Mucosa of gallbladder (tissue), 1 donor: ENCODE data around the gene DMXL1. TPM values are rescaled to one million over a fixed set of nuclear protein-coding genes. Genes with fewer than 3 reads are reported as not detected.

ENCODE experiments used
- DNase-seq: peaks from one replicate; pipeline ENCODE4 v3.0.0-alpha.2; 2020; ENCODE audit warnings: low spot score
- total RNA-seq: library from RNA; stranded (reverse); gene quantifications from one replicate; pipeline ENCODE4 v1.2.1, GENCODE V29; 2021
- donor health status: DM: no; HTN: no; CAD: no.

The DMXL1 gene
- total RNA-seq, 1 donor from 2014 or later, result 51.4 TPM

DNA sequence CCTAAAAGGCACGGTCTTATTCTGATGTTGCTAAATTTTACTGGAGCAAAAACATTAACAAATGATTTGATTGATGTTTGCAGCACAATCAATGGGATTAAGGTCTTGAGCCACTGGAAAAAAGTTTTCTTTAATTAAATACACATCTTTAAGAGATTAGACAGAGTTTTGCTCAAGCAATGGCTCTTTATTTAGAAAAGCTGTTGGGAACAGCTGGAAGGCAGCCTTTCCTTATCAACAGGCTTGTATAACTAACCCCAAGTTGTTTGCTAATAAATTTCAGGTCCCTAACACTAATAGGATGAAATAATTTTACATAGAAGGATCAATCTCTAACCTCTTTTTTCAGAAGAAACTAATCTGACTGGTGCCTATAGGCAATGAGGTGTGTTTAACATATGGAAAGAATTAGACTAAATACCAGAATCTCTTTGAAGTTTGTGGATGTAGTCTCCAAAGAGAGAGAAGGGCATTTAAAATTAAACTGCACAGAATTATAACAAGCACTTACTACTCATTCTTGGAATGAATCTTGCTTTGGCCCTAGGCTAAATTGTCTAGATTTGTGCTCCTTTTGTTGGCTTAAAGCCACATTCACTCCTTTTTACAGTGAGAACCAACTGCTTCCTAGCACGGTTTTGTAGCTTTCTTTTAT lies 217.6 kb downstream of the DMXL1 start:
- no peak for DNase-seq

DNA sequence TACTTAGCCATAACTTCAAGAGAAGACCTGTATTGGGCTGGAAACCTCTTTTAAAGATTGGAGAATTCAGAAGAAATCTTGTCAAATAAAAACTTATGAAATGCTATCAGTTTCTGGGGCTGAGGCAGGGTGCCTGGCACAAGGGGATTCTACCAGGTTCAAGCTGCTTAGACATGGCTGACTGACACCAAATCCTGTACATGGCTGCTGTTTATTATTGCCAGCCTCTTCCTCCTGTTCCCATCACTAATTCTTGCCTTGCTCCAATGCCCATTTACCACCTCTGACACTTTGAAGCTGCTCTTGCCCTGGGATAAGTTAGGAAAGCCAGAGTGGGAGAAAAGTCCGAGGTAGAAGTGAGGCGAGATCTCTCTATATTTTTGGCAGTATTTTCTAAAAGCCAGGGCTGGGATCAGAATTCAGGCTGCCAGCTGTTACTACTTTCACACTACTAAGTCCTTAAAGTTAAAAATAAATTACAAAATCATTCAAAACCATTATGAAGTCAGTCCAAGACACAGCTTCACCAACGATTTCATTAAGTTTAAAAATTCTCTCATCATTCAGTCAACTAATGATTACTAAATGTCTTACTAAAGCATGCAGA lies 218.7 kb downstream of the DMXL1 start:
- DNase-seq, result no peak

DNA sequence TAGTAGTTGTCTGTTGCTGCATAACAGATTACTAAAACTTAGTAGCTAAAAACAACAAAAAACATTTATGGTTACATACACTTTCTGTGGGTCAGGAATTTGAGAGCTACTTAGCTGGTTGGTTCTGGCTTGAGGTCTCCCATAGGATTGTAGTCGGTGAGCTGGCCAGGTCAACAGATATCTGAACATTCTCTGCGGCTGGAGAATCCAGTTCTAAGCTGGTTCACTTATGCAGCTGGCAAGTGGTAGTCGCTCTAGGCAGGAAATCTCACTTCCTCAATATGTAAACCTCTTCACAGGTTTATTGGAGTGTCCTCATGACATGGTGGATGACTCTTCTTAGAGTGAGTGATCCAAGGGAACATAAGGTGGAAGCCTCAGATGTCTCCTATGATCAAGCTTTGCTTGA lies 219.3 kb downstream of the DMXL1 start:
- DNase-seq, result no peak

DNA sequence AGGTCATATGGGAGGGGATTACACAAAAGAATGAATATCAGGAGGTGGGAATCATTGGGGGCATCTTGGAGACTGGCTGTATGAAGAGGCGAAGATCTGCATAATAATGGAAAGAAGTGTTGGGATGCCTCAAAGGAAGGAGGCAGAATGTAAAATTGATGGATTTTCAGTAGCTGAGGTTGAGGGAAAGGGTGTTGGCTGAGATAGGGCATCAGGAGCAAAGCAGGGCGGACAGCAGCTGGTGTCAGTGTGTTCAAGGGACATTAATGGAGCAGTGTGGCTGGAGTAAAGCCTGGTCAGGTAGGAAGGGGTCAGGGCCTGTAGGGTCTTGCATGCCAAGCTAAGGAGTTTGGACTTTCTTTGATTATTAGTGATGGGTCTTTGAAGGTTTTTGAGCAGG lies 219.7 kb downstream of the DMXL1 start:
- no peak for DNase-seq

DNA sequence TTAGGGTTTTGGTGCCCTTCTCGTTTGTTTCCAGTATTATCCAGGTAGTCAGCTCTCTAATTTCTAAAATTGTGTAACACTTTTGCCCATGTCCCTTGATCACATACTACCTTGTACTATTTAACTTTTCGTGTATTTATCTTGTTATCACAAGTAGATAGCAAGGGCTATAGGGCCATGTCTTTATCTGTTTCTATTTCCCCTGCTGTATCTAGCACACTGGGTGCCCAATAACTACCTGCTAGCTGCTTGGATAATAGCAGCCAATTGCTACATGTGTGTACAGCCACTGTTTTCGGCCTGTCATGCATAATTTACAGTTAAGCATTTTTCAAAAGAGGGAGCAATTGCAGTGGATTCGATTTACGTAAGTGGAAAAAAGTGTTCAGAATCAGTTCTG lies 220.2 kb downstream of the DMXL1 start:
- no peak for DNase-seq

DNA sequence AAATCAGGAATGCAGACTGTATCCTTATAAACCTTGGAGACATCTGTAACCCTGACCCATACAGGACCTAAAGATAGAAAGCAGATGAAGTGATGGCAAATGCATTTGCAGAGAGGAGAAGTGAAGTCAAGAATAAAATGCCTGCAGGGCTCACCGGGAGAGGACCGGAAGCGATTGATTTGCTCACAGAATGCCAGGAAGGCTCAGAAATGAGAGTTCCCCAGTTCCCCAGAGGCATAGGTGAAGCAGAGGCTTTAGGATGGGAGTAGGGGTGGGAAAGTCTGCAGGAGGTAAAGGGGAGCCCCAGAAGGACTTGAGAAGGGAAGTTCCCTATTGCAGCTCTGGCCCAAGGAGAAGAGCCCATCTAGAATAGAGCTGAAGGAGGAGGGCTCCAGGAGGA lies 221.0 kb downstream of the DMXL1 start:
- DNase-seq, result no peak

DNA sequence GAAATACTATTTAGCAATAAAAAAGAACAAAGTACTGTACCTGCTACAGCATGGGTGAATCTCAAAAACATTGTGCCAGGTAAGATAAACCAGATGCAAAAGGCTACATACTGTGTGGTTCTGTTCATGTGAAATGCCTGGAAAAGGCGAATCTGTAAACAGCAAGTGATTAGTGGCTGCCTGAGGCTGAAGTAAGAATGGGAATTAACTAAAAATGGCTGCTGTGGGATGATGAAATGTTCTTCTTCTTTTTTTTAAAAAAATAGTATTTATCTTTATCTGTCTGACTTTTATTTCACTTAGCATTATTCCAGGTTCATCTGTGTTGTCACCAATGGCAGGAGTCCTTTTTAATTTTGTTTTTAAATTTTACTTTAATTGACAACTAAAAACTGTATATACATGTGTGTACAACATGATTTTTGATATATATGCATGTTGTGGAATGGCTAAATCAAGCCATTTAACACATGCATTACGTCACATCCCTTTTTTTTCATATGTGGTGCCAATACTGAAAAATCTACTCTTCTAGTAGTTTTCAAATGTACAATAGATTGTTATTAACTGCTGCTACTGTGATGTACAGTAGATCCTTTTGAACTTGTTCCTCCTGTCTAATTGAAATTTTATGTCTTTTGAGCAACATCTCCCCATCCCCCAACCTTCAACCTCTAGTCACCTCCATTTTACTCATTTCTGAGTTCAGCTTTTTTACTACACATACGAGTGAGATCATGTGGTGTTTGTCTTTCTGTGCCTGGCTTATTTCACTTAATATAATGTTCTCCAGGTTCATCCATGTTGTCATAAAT lies 222.0 kb downstream of the DMXL1 start:
- no peak for DNase-seq

DNA sequence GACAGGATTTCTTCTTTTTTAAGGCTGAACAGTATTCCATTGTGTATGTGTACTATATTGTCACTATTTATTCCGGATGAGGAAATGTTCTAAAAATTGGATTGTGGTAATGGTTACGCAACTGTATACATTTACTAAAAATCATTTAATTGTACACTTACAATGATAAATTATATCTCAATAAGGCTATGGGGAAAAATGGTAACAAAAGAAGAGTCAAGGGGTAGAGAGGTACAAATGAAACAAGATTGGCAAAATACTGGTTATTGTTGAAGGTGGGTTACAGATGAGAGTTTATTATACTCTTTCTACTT lies 222.6 kb downstream of the DMXL1 start:
- no peak for DNase-seq

Other genes starting within 250 kb of the DMXL1 start
- 9.5 TPM for gene DTWD2, start 82.5 kb upstream of the DMXL1 start, total RNA-seq